HCT116 (cell line): ENCODE measurements around the gene PPP1R37. TPM values are rescaled to one million over a fixed set of nuclear protein-coding genes. Genes with fewer than 3 reads are reported as not detected.

Experiments used
- ATAC-seq: fragments of 200-7000 bp; cut with Tn5 transposase; 2 replicates; pipeline ENCODE4 v1.9.1; 2020; ENCODE audit warnings: mild to moderate bottlenecking, moderate library complexity
- BruUV-seq: library from RNA; stranded (reverse); fragments of 400-500 nt; replicated peaks from 2 replicates; lab custom pipeline; 2021; lab: Mats Ljungman, UMichigan
- CTCF ChIA-PET: fragments of 300-600 bp; sonication (Branson Sonifier 250); formaldehyde crosslinking; loops from one replicate; lab custom pipeline; 2021; ENCODE audit warnings: antibody characterized with exemption; lab: Charles Lee
- POLR2A ChIA-PET: fragments of 300-600, 350-600 bp; sonication (Branson Sonifier 250); formaldehyde crosslinking; loops from one replicate; lab custom pipeline; 2021; ENCODE audit warnings: antibody characterized with exemption; lab: Charles Lee
- RAD21 ChIA-PET, 2 experiments: fragments of 300-600 bp; sonication (Branson Sonifier 250); formaldehyde crosslinking; loops; one replicate each; lab custom pipeline; 2023; ENCODE audit warnings: low total read pairs in 2 of 2; ENCODE audit not compliant: uncharacterized antibody in 2 of 2, unreplicated experiment in 2 of 2, low non-redundant PET in 1 of 2; lab: Charles Lee
- DNase-seq: peaks from one replicate; pipeline ENCODE4 v3.0.0-alpha.2; 2010; ENCODE audit warnings: low read depth, low spot score
- H2AFZ ChIP-seq: fragments of 200-600 bp; shearing (Covaris generic), sonication (generic); 2 replicates; pipeline ENCODE4 v1.6.1; 2017; ENCODE audit warnings: low read depth, mixed run types, mixed read lengths, antibody characterized with exemption, low read length; ENCODE audit not compliant: poor library complexity, severe bottlenecking
- H3K27ac ChIP-seq: 2 replicates; pipeline ENCODE4 v1.5.1; 2012; ENCODE audit warnings: low read depth, low read length
- H3K27me3 ChIP-seq: fragments of 200-600 bp; sonication (generic); 2 replicates; pipeline ENCODE4 v1.6.1; 2016; ENCODE audit warnings: mixed run types, low read length, mixed read lengths; ENCODE audit not compliant: insufficient read depth
- H3K36me3 ChIP-seq, 2 experiments: fragments of 200-500 bp in 1 of 2; fragments of 200-600 bp in 1 of 2; sonication (Bioruptor generic) in 1 of 2; sonication (generic) in 1 of 2; 2 replicates each; pipeline versions ENCODE4 v1.5.1 to v1.6.1; 2014 to 2016; ENCODE audit warnings: low read length in 2 of 2, inconsistent platforms in 1 of 2, mixed read lengths in 1 of 2, mixed run types in 1 of 2; ENCODE audit not compliant: insufficient read depth in 2 of 2, control insufficient read depth in 1 of 2
- H3K4me1 ChIP-seq, 2 experiments: fragments of 200-600 bp in 1 of 2; sonication (generic) in 1 of 2; 2 replicates each; pipeline versions ENCODE4 v1.5.1 to v1.6.1; 2012 to 2017; ENCODE audit warnings: low read length in 2 of 2, inconsistent platforms in 1 of 2, mild to moderate bottlenecking in 1 of 2, mixed read lengths in 1 of 2, mixed run types in 1 of 2, moderate library complexity in 1 of 2; ENCODE audit not compliant: insufficient read depth in 2 of 2, control insufficient read depth in 1 of 2
- H3K4me2 ChIP-seq: fragments of 200-600 bp; sonication (generic); 2 replicates; pipeline ENCODE4 v1.6.1; 2017; ENCODE audit warnings: mixed run types, low read length, mixed read lengths
- H3K4me3 ChIP-seq, 2 experiments: fragments of 200-600 bp in 1 of 2; sonication (generic) in 1 of 2; replicated peaks in 1 of 2; 2 replicates each; pipeline ENCODE4 v1.5.1; 2011 to 2016; ENCODE audit warnings: low read length in 2 of 2, control low read depth in 1 of 2, low read depth in 1 of 2, mild to moderate bottlenecking in 1 of 2, mixed read lengths in 1 of 2, mixed run types in 1 of 2
- H3K79me2 ChIP-seq: fragments of 200-600 bp; sonication (generic); 2 replicates; pipeline ENCODE4 v1.6.1; 2017; ENCODE audit warnings: mild to moderate bottlenecking, mixed run types, low read length, moderate library complexity, mixed read lengths; ENCODE audit not compliant: insufficient read depth
- H3K9ac ChIP-seq: fragments of 200-600 bp; sonication (generic); 2 replicates; pipeline ENCODE4 v1.6.1; 2016; ENCODE audit warnings: low read length, mixed read lengths
- H3K9me2 ChIP-seq: fragments of 200-600 bp; sonication (generic), shearing (Covaris generic); 2 replicates; pipeline ENCODE4 v1.6.1; 2017; ENCODE audit warnings: mixed run types, mild to moderate bottlenecking, moderate library complexity; ENCODE audit not compliant: insufficient read depth
- H3K9me3 ChIP-seq, 2 experiments: fragments of 200-500 bp in 1 of 2; fragments of 200-600 bp in 1 of 2; sonication (Bioruptor generic) in 1 of 2; sonication (generic) in 1 of 2; 2 replicates each; pipeline ENCODE4 v1.6.1; 2014 to 2017; ENCODE audit warnings: low read length in 2 of 2, mixed read lengths in 2 of 2, inconsistent platforms in 1 of 2, low read depth in 1 of 2, mild to moderate bottlenecking in 1 of 2, mixed run types in 1 of 2, moderate library complexity in 1 of 2; ENCODE audit not compliant: control insufficient read depth in 1 of 2, insufficient read depth in 1 of 2
- H4K20me1 ChIP-seq: fragments of 200-600 bp; sonication (generic), shearing (Covaris generic); 2 replicates; pipeline ENCODE4 v1.6.1; 2017; ENCODE audit warnings: mixed run types, mild to moderate bottlenecking, moderate library complexity; ENCODE audit not compliant: insufficient read depth
- CBX3 ChIP-seq: IDR thresholded peaks from 2 replicates; pipeline ENCODE4 v1.6.1; 2012; ENCODE audit warnings: low read depth
- EGR1 ChIP-seq: IDR thresholded peaks from 2 replicates; pipeline ENCODE4 v1.6.1; 2012; ENCODE audit warnings: low read depth
- ELF1 ChIP-seq: IDR thresholded peaks from 2 replicates; pipeline ENCODE4 v1.6.1; 2012; ENCODE audit warnings: low read depth, borderline replicate concordance
- EZH2 ChIP-seq: fragments of 200-600 bp; sonication (generic); IDR thresholded peaks from 2 replicates; pipeline ENCODE4 v1.6.1; 2017; ENCODE audit warnings: antibody characterized with exemption, mixed run types
- EZH2phosphoT487 ChIP-seq: fragments of 200-600 bp; IDR thresholded peaks from 2 replicates; pipeline ENCODE4 v1.6.1; 2018; ENCODE audit warnings: antibody characterized with exemption, borderline replicate concordance
- FOSL1 ChIP-seq: IDR thresholded peaks from 2 replicates; pipeline ENCODE4 v1.6.1; 2012; ENCODE audit warnings: low read depth
- JUND ChIP-seq: IDR thresholded peaks from 2 replicates; pipeline ENCODE4 v1.6.1; 2012
- POLR2A ChIP-seq: IDR thresholded peaks from 2 replicates; pipeline ENCODE4 v1.7.0; 2011; ENCODE audit warnings: borderline replicate concordance; ENCODE audit not compliant: insufficient read depth, insufficient read length; ENCODE audit errors: extremely low read depth
- POLR2AphosphoS5 ChIP-seq: IDR thresholded peaks from 2 replicates; pipeline ENCODE4 v1.6.1; 2011; ENCODE audit warnings: mild to moderate bottlenecking, low read depth, low read length, moderate library complexity
- RAD21 ChIP-seq: IDR thresholded peaks from 2 replicates; pipeline ENCODE4 v1.6.1; 2012; ENCODE audit warnings: low read depth, mild to moderate bottlenecking
- SIN3A ChIP-seq: IDR thresholded peaks from 2 replicates; pipeline ENCODE4 v1.6.1; 2012; ENCODE audit warnings: low read depth
- SP1 ChIP-seq: IDR thresholded peaks from 2 replicates; pipeline ENCODE4 v1.6.1; 2012; ENCODE audit warnings: low read depth
- SRF ChIP-seq: IDR thresholded peaks from 2 replicates; pipeline ENCODE4 v1.6.1; 2012; ENCODE audit warnings: low read depth
- TCF7L2 ChIP-seq: IDR thresholded peaks from 2 replicates; pipeline ENCODE4 v1.7.0; 2011; ENCODE audit warnings: borderline replicate concordance, inconsistent platforms; ENCODE audit not compliant: insufficient read depth, insufficient read length; ENCODE audit errors: extremely low read depth
- YY1 ChIP-seq: IDR thresholded peaks from 2 replicates; pipeline ENCODE4 v1.6.1; 2011; ENCODE audit warnings: low read length, low read depth, moderate library complexity, mild to moderate bottlenecking; ENCODE audit not compliant: insufficient replicate concordance; ENCODE audit errors: extremely low read depth
- ZFX ChIP-seq: fragments of 450-650 bp; IDR thresholded peaks from 2 replicates; pipeline ENCODE4 v1.6.1; 2017
- ZNF274 ChIP-seq: fragments of 200-500 bp; sonication (Bioruptor generic); IDR thresholded peaks from 2 replicates; pipeline ENCODE4 v1.6.1; 2014; ENCODE audit warnings: mild to moderate bottlenecking, low read depth, low read length, inconsistent platforms
- intact Hi-C: fragments of 100-400 bp; cut with micrococcal nuclease; formaldehyde crosslinking; loops from 2 replicates; pipeline ENCODE4 v1.10.0; 2022
- total RNA-seq: library from RNA; stranded (reverse); gene quantifications from one replicate; pipeline ENCODE4 v1.2.1, GENCODE V29; 2021; ENCODE audit not compliant: unreplicated experiment
- TF ChIP-seq, protein P1 (sequence below): IDR thresholded peaks from 2 replicates; pipeline ENCODE4 v1.6.1; 2012
- TF ChIP-seq, protein P2 (sequence below): IDR thresholded peaks from 2 replicates; pipeline ENCODE4 v1.6.1; 2012; ENCODE audit warnings: low read depth
- TF ChIP-seq, protein P3 (sequence below), 3 experiments: fragments of 200-600 bp in 1 of 3; sonication (generic) in 1 of 3; IDR thresholded peaks in 2 of 3; conservative IDR thresholded peaks in 1 of 3; 2 replicates each; pipeline ENCODE4 v1.5.1; 2012 to 2017; ENCODE audit warnings: low read depth in 2 of 3, low read length in 2 of 3, antibody characterized with exemption in 1 of 3, borderline replicate concordance in 1 of 3, control low read depth in 1 of 3, mild to moderate bottlenecking in 1 of 3, mixed read lengths in 1 of 3, mixed run types in 1 of 3, moderate library complexity in 1 of 3; ENCODE audit not compliant: insufficient read depth in 1 of 3
- TF ChIP-seq, protein P4 (sequence below): IDR thresholded peaks from 2 replicates; pipeline ENCODE4 v1.6.1; 2011; ENCODE audit warnings: mild to moderate bottlenecking, low read length, moderate library complexity; ENCODE audit not compliant: insufficient replicate concordance; ENCODE audit errors: extremely low read depth

PPP1R37 gene
- total RNA-seq, 1 experiment from 2014 or later: 32.7 TPM

DNA sequence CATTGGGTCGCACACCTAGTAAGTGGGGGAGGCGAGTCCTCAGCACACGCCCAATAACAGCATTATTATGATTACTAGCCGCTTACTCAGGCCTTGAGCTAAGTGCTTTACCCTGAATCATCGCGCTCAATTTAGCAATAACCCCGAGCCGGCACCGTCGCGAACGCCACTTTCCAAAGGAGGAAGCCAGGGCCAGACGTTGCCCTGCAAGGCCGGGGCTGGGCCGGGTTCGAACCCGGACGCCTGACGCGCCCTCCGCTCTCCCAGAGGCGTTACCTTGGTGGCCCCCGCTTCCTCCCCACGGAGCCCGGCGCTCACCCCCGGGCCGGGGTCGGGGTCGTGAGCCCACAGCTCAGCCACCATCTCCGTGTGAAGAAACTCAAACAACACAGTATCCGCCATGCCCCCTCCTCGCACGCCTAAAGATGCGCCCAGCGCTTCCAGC, 84.9 kb downstream of the PPP1R37 start, which contains the start of gene TRAPPC6A:
TRAPPC6A (minus strand) TSS at position 421 of the 445 bp plus-strand sequence; CDS start at position 402, 19 bp downstream.
- Histone ChIP-seq H3K9me2 (no peaks in the 10 kb centered on the region), H3K36me3 (no peaks in the 10 kb centered on the region), H3K79me2 (peaks cover 10% of the 10 kb centered on the region), H2AFZ (peak within 1 kb of the TSS; percentile 22), H3K9ac (peak within 1 kb of the TSS; percentile 92), H3K27me3 (no peaks in the 10 kb centered on the region), H3K9me3 (no peaks in the 10 kb centered on the region), H3K4me1 (peaks cover 13 to 22% of the 10 kb centered on the region in 2 experiments; a peak in 3 of 4 replicates), H3K27ac (peak within 1 kb of the TSS; percentile 93), H3K4me2 (peak within 1 kb of the TSS; percentile 92), H4K20me1 (no peaks in the 10 kb centered on the region), H3K4me3 (peak within 1 kb of the TSS; percentile 74 to 81)
- ChIA-PET POLR2A (interaction anchor here (1.3 to 1.8 kb wide), 4 partner anchors 11 to 288 kb away, joined by 3 to 7 read pairs (median 4); no protein-coding TSS in a partner anchor), RAD21 (interaction anchor here in 1 of 2 experiments (0.9 kb wide), 1 partner anchor 85 kb away, joined by 3 read pairs; the partner anchor contains the start of gene PPP1R37), CTCF (interaction anchor here (0.9 to 2.1 kb wide), 11 partner anchors 9 to 308 kb away, joined by 3 to 12 read pairs (median 4); no protein-coding TSS in a partner anchor)
- BruUV-seq: TSS peak; percentile 92
- DNase-seq (no peak), ATAC-seq (peak; percentile 6)
- intact Hi-C loops: loop anchor here (1.0 to 10.0 kb wide), 3 partner anchors 14 to 161 kb away; partner anchors contain the start of gene PPP1R37
- TF ChIP-seq EGR1: no peak
- no peak for TF ChIP-seq FOSL1
- TF ChIP-seq TCF7L2: no peak
- no peak for TF ChIP-seq RAD21
- TF ChIP-seq CBX3: no peak
- TF ChIP-seq, protein P1, sequence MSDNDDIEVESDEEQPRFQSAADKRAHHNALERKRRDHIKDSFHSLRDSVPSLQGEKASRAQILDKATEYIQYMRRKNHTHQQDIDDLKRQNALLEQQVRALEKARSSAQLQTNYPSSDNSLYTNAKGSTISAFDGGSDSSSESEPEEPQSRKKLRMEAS: no peak
- TF ChIP-seq YY1: peak; percentile 81
- TF ChIP-seq POLR2A: peak; percentile 22
- no peak for TF ChIP-seq EZH2phosphoT487
- no peak for TF ChIP-seq SIN3A
- TF ChIP-seq, protein P2, sequence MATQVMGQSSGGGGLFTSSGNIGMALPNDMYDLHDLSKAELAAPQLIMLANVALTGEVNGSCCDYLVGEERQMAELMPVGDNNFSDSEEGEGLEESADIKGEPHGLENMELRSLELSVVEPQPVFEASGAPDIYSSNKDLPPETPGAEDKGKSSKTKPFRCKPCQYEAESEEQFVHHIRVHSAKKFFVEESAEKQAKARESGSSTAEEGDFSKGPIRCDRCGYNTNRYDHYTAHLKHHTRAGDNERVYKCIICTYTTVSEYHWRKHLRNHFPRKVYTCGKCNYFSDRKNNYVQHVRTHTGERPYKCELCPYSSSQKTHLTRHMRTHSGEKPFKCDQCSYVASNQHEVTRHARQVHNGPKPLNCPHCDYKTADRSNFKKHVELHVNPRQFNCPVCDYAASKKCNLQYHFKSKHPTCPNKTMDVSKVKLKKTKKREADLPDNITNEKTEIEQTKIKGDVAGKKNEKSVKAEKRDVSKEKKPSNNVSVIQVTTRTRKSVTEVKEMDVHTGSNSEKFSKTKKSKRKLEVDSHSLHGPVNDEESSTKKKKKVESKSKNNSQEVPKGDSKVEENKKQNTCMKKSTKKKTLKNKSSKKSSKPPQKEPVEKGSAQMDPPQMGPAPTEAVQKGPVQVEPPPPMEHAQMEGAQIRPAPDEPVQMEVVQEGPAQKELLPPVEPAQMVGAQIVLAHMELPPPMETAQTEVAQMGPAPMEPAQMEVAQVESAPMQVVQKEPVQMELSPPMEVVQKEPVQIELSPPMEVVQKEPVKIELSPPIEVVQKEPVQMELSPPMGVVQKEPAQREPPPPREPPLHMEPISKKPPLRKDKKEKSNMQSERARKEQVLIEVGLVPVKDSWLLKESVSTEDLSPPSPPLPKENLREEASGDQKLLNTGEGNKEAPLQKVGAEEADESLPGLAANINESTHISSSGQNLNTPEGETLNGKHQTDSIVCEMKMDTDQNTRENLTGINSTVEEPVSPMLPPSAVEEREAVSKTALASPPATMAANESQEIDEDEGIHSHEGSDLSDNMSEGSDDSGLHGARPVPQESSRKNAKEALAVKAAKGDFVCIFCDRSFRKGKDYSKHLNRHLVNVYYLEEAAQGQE: no peak
- TF ChIP-seq, protein P3, sequence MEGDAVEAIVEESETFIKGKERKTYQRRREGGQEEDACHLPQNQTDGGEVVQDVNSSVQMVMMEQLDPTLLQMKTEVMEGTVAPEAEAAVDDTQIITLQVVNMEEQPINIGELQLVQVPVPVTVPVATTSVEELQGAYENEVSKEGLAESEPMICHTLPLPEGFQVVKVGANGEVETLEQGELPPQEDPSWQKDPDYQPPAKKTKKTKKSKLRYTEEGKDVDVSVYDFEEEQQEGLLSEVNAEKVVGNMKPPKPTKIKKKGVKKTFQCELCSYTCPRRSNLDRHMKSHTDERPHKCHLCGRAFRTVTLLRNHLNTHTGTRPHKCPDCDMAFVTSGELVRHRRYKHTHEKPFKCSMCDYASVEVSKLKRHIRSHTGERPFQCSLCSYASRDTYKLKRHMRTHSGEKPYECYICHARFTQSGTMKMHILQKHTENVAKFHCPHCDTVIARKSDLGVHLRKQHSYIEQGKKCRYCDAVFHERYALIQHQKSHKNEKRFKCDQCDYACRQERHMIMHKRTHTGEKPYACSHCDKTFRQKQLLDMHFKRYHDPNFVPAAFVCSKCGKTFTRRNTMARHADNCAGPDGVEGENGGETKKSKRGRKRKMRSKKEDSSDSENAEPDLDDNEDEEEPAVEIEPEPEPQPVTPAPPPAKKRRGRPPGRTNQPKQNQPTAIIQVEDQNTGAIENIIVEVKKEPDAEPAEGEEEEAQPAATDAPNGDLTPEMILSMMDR (IDR thresholded peaks at IDR 0.05 in 2 of 3, conservative IDR thresholded peaks at IDR 0.05 in 1 of 3; ENCODE audit: borderline replicate concordance in 1 of 3, insufficient read depth in 1 of 3, low read depth in 2 of 3, low read length in 2 of 3): no peak
- no peak for TF ChIP-seq JUND
- TF ChIP-seq, protein P4, sequence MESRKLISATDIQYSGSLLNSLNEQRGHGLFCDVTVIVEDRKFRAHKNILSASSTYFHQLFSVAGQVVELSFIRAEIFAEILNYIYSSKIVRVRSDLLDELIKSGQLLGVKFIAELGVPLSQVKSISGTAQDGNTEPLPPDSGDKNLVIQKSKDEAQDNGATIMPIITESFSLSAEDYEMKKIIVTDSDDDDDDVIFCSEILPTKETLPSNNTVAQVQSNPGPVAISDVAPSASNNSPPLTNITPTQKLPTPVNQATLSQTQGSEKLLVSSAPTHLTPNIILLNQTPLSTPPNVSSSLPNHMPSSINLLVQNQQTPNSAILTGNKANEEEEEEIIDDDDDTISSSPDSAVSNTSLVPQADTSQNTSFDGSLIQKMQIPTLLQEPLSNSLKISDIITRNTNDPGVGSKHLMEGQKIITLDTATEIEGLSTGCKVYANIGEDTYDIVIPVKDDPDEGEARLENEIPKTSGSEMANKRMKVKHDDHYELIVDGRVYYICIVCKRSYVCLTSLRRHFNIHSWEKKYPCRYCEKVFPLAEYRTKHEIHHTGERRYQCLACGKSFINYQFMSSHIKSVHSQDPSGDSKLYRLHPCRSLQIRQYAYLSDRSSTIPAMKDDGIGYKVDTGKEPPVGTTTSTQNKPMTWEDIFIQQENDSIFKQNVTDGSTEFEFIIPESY: no peak
- TF ChIP-seq ZNF274: no peak
- TF ChIP-seq POLR2AphosphoS5: peak; percentile 61
- TF ChIP-seq ZFX: peak; percentile 91; the same call in 1 of the 2 replicates
- no peak for TF ChIP-seq SP1
- no peak for TF ChIP-seq SRF
- TF ChIP-seq EZH2: no peak
- TF ChIP-seq ELF1: no peak
